GM23338 (cell line): ENCODE measurements around the gene STK4. TPM values are rescaled to one million over a fixed set of nuclear protein-coding genes. Genes with fewer than 3 reads are reported as not detected.

Experiments
- ATAC-seq: fragments of 200-7000 bp; cut with Tn5 transposase; 3 replicates; pipeline ENCODE4 v1.9.1; 2020
- DNase-seq: peaks from one replicate; pipeline ENCODE4 v3.0.0-alpha.2; 2015; ENCODE audit warnings: low spot score
- H2AFZ ChIP-seq: fragments of 200-600 bp; sonication (generic); 2 replicates; pipeline ENCODE4 v1.8.0; 2016; ENCODE audit warnings: antibody characterized with exemption, mild to moderate bottlenecking, moderate library complexity
- H3F3A ChIP-seq: fragments of 200-600 bp; sonication (generic); replicated peaks from 2 replicates; pipeline ENCODE4 v1.8.0; 2017; ENCODE audit warnings: antibody characterized with exemption, mixed run types, low read depth
- H3K27ac ChIP-seq: fragments of 200-600 bp; sonication (generic); 2 replicates; pipeline ENCODE4 v1.6.1; 2016; ENCODE audit warnings: low read depth
- H3K27me3 ChIP-seq: fragments of 200-600 bp; sonication (generic); 2 replicates; pipeline ENCODE4 v1.8.0; 2016; ENCODE audit warnings: mild to moderate bottlenecking, mixed run types, moderate library complexity; ENCODE audit not compliant: insufficient read depth
- H3K36me3 ChIP-seq: fragments of 200-600 bp; sonication (generic); 2 replicates; pipeline ENCODE4 v1.8.0; 2016; ENCODE audit warnings: mild to moderate bottlenecking; ENCODE audit not compliant: insufficient read depth
- H3K4me1 ChIP-seq: fragments of 200-600 bp; sonication (generic); 2 replicates; pipeline ENCODE4 v1.8.0; 2016; ENCODE audit warnings: mild to moderate bottlenecking, moderate library complexity; ENCODE audit not compliant: insufficient read depth
- H3K4me2 ChIP-seq: fragments of 200-600 bp; sonication (generic); 2 replicates; pipeline ENCODE4 v1.7.1; 2017; ENCODE audit warnings: mixed run types
- H3K4me3 ChIP-seq: fragments of 200-600 bp; sonication (generic); 2 replicates; pipeline ENCODE4 v1.6.1; 2016; ENCODE audit warnings: mixed run types
- H3K79me2 ChIP-seq: fragments of 200-600 bp; sonication (generic); replicated peaks from 2 replicates; pipeline ENCODE4 v1.8.0; 2017; ENCODE audit warnings: mild to moderate bottlenecking; ENCODE audit not compliant: insufficient read depth
- H3K9me2 ChIP-seq: fragments of 200-600 bp; sonication (generic); 2 replicates; pipeline ENCODE4 v1.8.0; 2017; ENCODE audit not compliant: insufficient read depth
- H4K20me1 ChIP-seq: fragments of 200-600 bp; sonication (generic); replicated peaks from 2 replicates; pipeline ENCODE4 v1.8.0; 2017; ENCODE audit warnings: mild to moderate bottlenecking; ENCODE audit not compliant: insufficient read depth
- H3K27ac Mint-ChIP-seq: 2 replicates; pipeline ENCODE4 v1.8.0; 2020; ENCODE audit warnings: inconsistent platforms, mild to moderate bottlenecking, moderate library complexity, mixed read lengths
- H3K27me3 Mint-ChIP-seq: 3 replicates; pipeline ENCODE4 v1.8.0; 2022; ENCODE audit warnings: low read depth, mild to moderate bottlenecking, moderate library complexity, mixed read lengths, inconsistent platforms; ENCODE audit not compliant: insufficient read depth, poor library complexity
- H3K36me3 Mint-ChIP-seq: 3 replicates; pipeline ENCODE4 v1.8.0; 2021; ENCODE audit warnings: low read depth, mild to moderate bottlenecking, inconsistent platforms, moderate library complexity, mixed read lengths
- H3K4me1 Mint-ChIP-seq: 3 replicates; pipeline ENCODE4 v1.8.0; 2020; ENCODE audit warnings: mild to moderate bottlenecking, inconsistent platforms, mixed read lengths
- H3K4me3 Mint-ChIP-seq: 3 replicates; pipeline ENCODE4 v1.8.0; 2021; ENCODE audit warnings: moderate library complexity, mild to moderate bottlenecking, inconsistent platforms, mixed read lengths
- H3K9me3 Mint-ChIP-seq: 3 replicates; pipeline ENCODE4 v1.8.0; 2020; ENCODE audit warnings: moderate library complexity, mild to moderate bottlenecking, inconsistent platforms, mixed read lengths
- ETS1 ChIP-seq: IDR thresholded peaks from 2 replicates; pipeline ENCODE4 v1.6.1; 2016; ENCODE audit warnings: antibody characterized with exemption
- EZH2 ChIP-seq: fragments of 200-600 bp; sonication (generic); IDR thresholded peaks from one replicate; pipeline ENCODE4 v1.8.0; 2017; ENCODE audit warnings: antibody characterized with exemption, mild to moderate bottlenecking, low read depth; ENCODE audit not compliant: unreplicated experiment
- NANOG ChIP-seq: IDR thresholded peaks from 2 replicates; pipeline ENCODE4 v1.6.1; 2016; ENCODE audit warnings: antibody characterized with exemption, borderline replicate concordance
- REST ChIP-seq: IDR thresholded peaks from one replicate; pipeline ENCODE4 v1.6.1; 2018; ENCODE audit warnings: antibody characterized with exemption; ENCODE audit not compliant: unreplicated experiment
- STAT1 ChIP-seq: IDR thresholded peaks from one replicate; pipeline ENCODE4 v1.6.1; 2016; ENCODE audit warnings: antibody characterized with exemption; ENCODE audit not compliant: unreplicated experiment
- ZNF114 ChIP-seq: fragments of 250-450 bp; sonication (Bioruptor Pico); IDR thresholded peaks from 2 replicates; pipeline ENCODE4 v1.5.0; 2020; ENCODE audit warnings: mild to moderate bottlenecking, moderate library complexity
- ZNF331 ChIP-seq: fragments of 250-450 bp; sonication (Bioruptor Pico); IDR thresholded peaks from 2 replicates; pipeline ENCODE4 v1.5.0; 2020; ENCODE audit warnings: low read depth, mild to moderate bottlenecking, moderate library complexity
- ZNF462 ChIP-seq: fragments of 250-450 bp; sonication (Bioruptor Pico); IDR thresholded peaks from 2 replicates; pipeline ENCODE4 v1.5.0; 2020; ENCODE audit warnings: mild to moderate bottlenecking, moderate library complexity
- polyA plus RNA-seq: library from polyadenylated mRNA; unstranded; fragments of >200 nt; fragmentation: Nextera tagmentation; extraction: Ambion mirVana; gene quantifications from 2 replicates; pipeline ENCODE4 v1.2.1, GENCODE V29; 2016
- total RNA-seq: library from RNA; depleted of rRNA; stranded (reverse); fragments of >200 nt; shearing (Covaris generic); gene quantifications from 2 replicates; pipeline ENCODE4 v1.2.3, GENCODE V29; 2014

STK4 gene
- total and polyA plus RNA-seq, 2 experiments from 2014 or later = 37.7 to 58.7 TPM

- TF ChIP-seq ZNF462 (CRISPR knock-in tag) (no peak), ETS1 (no peak), ZNF114 (CRISPR knock-in tag) (no peak)
Measured at GRCh38 chr20:45118028-45118427, 151.7 kb downstream of the STK4 start (continued).

GRCh38 chr20:45119556-45120266, 153.4 kb downstream of the STK4 start:
- H3K79me2 ChIP-seq = no peaks in the 10 kb centered on the region
- no peaks in the 10 kb centered on the region for H3K9me2 ChIP-seq
- H3K27me3 Mint-ChIP-seq = peaks cover 2% of the 10 kb centered on the region
- H3K36me3 Mint-ChIP-seq = no peaks in the 10 kb centered on the region
- no peak overlapping the region for H3K27ac ChIP-seq
- DNase-seq (no peak), ATAC-seq (no peak)
- no peak overlapping the region for H2AFZ ChIP-seq
- no peak overlapping the region for H3K4me3 Mint-ChIP-seq
- no peak overlapping the region for H3K4me3 ChIP-seq
- peaks cover 6% of the 10 kb centered on the region; the same call in 2 of the 3 replicates for H3K4me1 Mint-ChIP-seq
- H3K9me3 Mint-ChIP-seq = no peaks in the 10 kb centered on the region
- peaks cover 3% of the 10 kb centered on the region; the same call in 1 of the 2 replicates for H3K4me1 ChIP-seq
- H4K20me1 ChIP-seq = no peaks in the 10 kb centered on the region
- H3K27me3 ChIP-seq = no peaks in the 10 kb centered on the region
- no peaks in the 10 kb centered on the region for H3K36me3 ChIP-seq
- no peak overlapping the region for H3K27ac Mint-ChIP-seq
- no peaks in the 10 kb centered on the region for H3F3A ChIP-seq
- no peak overlapping the region for H3K4me2 ChIP-seq
- TF ChIP-seq EZH2 = no peak
- TF ChIP-seq ZNF331 (CRISPR knock-in tag) = no peak
- TF ChIP-seq NANOG = no peak
- no peak for TF ChIP-seq ZNF114 (CRISPR knock-in tag)
- no peak for TF ChIP-seq REST
- TF ChIP-seq STAT1 = no peak
